Heart right ventricle (tissue), 16 donors: ENCODE results near the gene C1QTNF9B. TPM values are rescaled to one million over a fixed set of nuclear protein-coding genes. Genes with fewer than 3 reads are reported as not detected.

ENCODE experiments used
- ATAC-seq, 8 donors: fragments of 200-7000 bp; cut with Tn5 transposase; one replicate each; pipeline ENCODE4 v1.9.1; 2020; ENCODE audit warnings: mild to moderate bottlenecking in 8 of 8, moderate library complexity in 8 of 8, moderate number of reproducible peaks in 1 of 8
- DNase-seq, 2 donors: peaks; one replicate each; pipeline ENCODE4 v3.0.0-alpha.2; 2020
- H3K27ac ChIP-seq, 10 donors: fragments of 200-600 bp; sonication (generic) in 2 of 10; one replicate each; pipeline versions ENCODE4 v1.5.0 to v1.8.0; 2020 to 2022; ENCODE audit warnings: mild to moderate bottlenecking in 3 of 10
- H3K27me3 ChIP-seq, 7 donors: fragments of 200-600 bp; one replicate each; pipeline ENCODE4 v1.8.0; 2021 to 2022; ENCODE audit warnings: mild to moderate bottlenecking in 2 of 7
- H3K36me3 ChIP-seq, 9 donors: fragments of 200-600 bp; sonication (generic) in 1 of 9; one replicate each; pipeline versions ENCODE4 v1.5.0 to v1.8.0; 2020 to 2022; ENCODE audit warnings: mild to moderate bottlenecking in 2 of 9
- H3K4me1 ChIP-seq, 9 donors: fragments of 200-600 bp; sonication (generic) in 1 of 9; one replicate each; pipeline versions ENCODE4 v1.5.0 to v1.8.0; 2020 to 2022; ENCODE audit warnings: mild to moderate bottlenecking in 4 of 9
- H3K4me3 ChIP-seq, 10 donors: fragments of 200-600 bp; sonication (generic) in 2 of 10; one replicate each; pipeline versions ENCODE4 v1.5.0 to v1.8.0; 2020 to 2022; ENCODE audit warnings: mild to moderate bottlenecking in 7 of 10, moderate library complexity in 2 of 10
- H3K9me3 ChIP-seq, 11 donors: fragments of 200-600 bp in 10 of 11; sonication (generic) in 2 of 11; one replicate each; pipeline versions ENCODE4 v1.5.0 to v1.8.0; 2013 to 2022; ENCODE audit warnings: mild to moderate bottlenecking in 2 of 11, control low read depth in 1 of 11, moderate library complexity in 1 of 11
- CTCF ChIP-seq, 9 donors: fragments of 200-600 bp; sonication (generic) in 2 of 9; IDR thresholded peaks; one replicate each; pipeline versions ENCODE4 v1.5.0 to v1.8.0; 2021 to 2022; ENCODE audit warnings: antibody characterized with exemption in 9 of 9, mild to moderate bottlenecking in 5 of 9, moderate library complexity in 1 of 9
- WGBS, 2 donors: extraction: QIAGEN DNeasy Blood & Tissue Kit; methylation state at CpG; one replicate each; pipeline ENCODE4 v1.1.7; 2013; ENCODE audit warnings: inconsistent platforms in 1 of 2; 5-methylcytosine and 5-hydroxymethylcytosine counted together
- intact Hi-C, 10 donors: fragments of 100-400 bp; cut with DNase I; formaldehyde crosslinking; loops; one replicate each; pipeline versions ENCODE4 v1.11.1 to v1.14.2; 2022
- polyA plus RNA-seq, 2 donors: library from polyadenylated mRNA; stranded (reverse); fragments of 200-250 nt; gene quantifications; one replicate each; pipeline ENCODE4 v1.2.3, GENCODE V29; 2013
- total RNA-seq, 10 donors: library from RNA; stranded (reverse); fragmentation: NEBNext Ultra II Directional in 3 of 10; extraction: Animal tissue kit (Norgen Biotek cat#: 25700) in 3 of 10; gene quantifications; one replicate each; pipeline versions ENCODE4 v1.2.1 to v1.2.4, GENCODE V29; 2021 to 2023
- donor health status: Arrhythmogenic right ventricular cardiomyopathy.
- donor health status: ischemic (EF 13 %, LVEDD 7.1; RV severe dilation, severe dysfunction).
- donor health status: healthy with polysubstance abuse.
- donor health status: DM: no; HTN: yes; CAD: no.
- donor health status: DM: no; HTN: no; CAD: no.
- donor health status: ischemic (EF 25% LVEDD 6.9; RV normal size, moderate dysfunction).
- donor health status: ischemic (EF 25% LVEDD 5.7; RV mildly dilated, moderate dysfunction).
- donor health status: healthy.
- donor health status: DM: yes; HTN: yes; CAD: no.
- donor health status: Ischemic cardiomyopathy.
- donor health status: ischemic (EF 35%, LVEDD 5.7; RV mildly dilated, moderate dysfunction).
- donor health status: nonischemic (EF 11% LVEDD 7.7; RV severe dilation, severe dysfunction).
- donor health status: DM: yes; HTN: yes; CAD: no.
- donor health status: PGD.
- donor health status: ischemic (EF 29% LVEDD 5.4; RV normal size, mild dysfunction).
- donor health status: nonischemic (EF 23%, LVEDD 6.1; RV moderate dilation, normal function).

The C1QTNF9B gene
- total and polyA plus RNA-seq, 12 donors: 0.44 to 3.1 (median 1.4) TPM; not detected in 2

- WGBS, 2 donors: 84 to 91% methylated on average over 2 of the region's 2 CpGs
- H3K4me3 ChIP-seq: no peak overlapping the region
- no peak for TF ChIP-seq CTCF (IDR thresholded peaks at IDR 0.05)
- H3K36me3 ChIP-seq: peaks cover 0 to 12% (median 0%) of the 10 kb centered on the region in 9 donors
- ATAC-seq (no peak), DNase-seq (no peak)
- no peak overlapping the region for H3K27ac ChIP-seq
- intact Hi-C loops: no loop called here
- no peaks in the 10 kb centered on the region for H3K9me3 ChIP-seq
- H3K27me3 ChIP-seq: no peaks in the 10 kb centered on the region
- H3K4me1 ChIP-seq: peaks cover 0 to 7% (median 0%) of the 10 kb centered on the region in 9 donors
Measured at GRCh38 chr13:23848019-23848418, 49.3 kb downstream of the C1QTNF9B start.

GRCh38 chr13:23847497-23847896, 49.8 kb downstream of the C1QTNF9B start:
- Histone ChIP-seq H3K36me3 (peaks cover 0 to 13% (median 0%) of the 10 kb centered on the region in 9 donors), H3K27ac (no peak overlapping the region), H3K4me3 (no peak overlapping the region), H3K27me3 (no peaks in the 10 kb centered on the region), H3K9me3 (no peaks in the 10 kb centered on the region), H3K4me1 (peaks cover 0 to 7% (median 0%) of the 10 kb centered on the region in 9 donors)
- intact Hi-C loops: no loop called here
- no peak for TF ChIP-seq CTCF (IDR thresholded peaks at IDR 0.05)
- DNase-seq (no peak), ATAC-seq (no peak)
- WGBS, 2 donors: 82 to 91% methylated on average over 2 of the region's 2 CpGs

- no peak for TF ChIP-seq CTCF (IDR thresholded peaks at IDR 0.05)
- ATAC-seq: no peak
- Histone ChIP-seq H3K27me3 (no peaks in the 10 kb centered on the region), H3K27ac (no peak overlapping the region), H3K4me1 (peaks cover 0 to 7% (median 0%) of the 10 kb centered on the region in 9 donors), H3K4me3 (no peak overlapping the region), H3K9me3 (no peaks in the 10 kb centered on the region), H3K36me3 (peaks cover 0 to 28% (median 0%) of the 10 kb centered on the region in 9 donors)
- intact Hi-C loops: no loop called here
- DNase-seq: no peak
- WGBS, 2 donors: 91 to 92% methylated on average over 5 of the region's 5 CpGs
Measured at GRCh38 chr13:23845105-23845725, 52.1 kb downstream of the C1QTNF9B start.

DNA sequence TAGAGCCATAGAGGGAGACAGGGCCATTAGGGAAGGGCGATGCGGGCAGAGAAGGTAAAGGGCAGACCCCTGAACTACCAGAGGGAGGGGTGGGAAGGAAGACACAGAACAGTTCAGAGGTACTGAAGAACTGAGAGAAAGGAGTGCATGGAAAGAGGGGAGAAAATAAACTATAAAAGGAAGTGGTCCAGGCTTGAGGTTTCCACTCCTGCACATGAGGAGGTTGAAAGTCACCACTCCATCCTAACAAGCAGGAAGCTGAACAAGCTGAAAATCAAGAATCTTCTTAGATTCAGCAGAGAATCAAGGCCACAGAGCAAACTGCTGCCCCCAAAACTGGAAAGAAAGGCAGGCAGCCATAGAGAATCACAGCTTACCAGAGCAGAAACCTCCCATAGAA, 53.2 kb downstream of the C1QTNF9B start:
- TF ChIP-seq CTCF (IDR thresholded peaks at IDR 0.05): no peak

More for the DNA sequence above, 53.2 kb downstream of the C1QTNF9B start:
- Histone ChIP-seq H3K27ac (no peak overlapping the region), H3K27me3 (no peaks in the 10 kb centered on the region), H3K4me1 (peaks cover 0 to 7% (median 0%) of the 10 kb centered on the region in 9 donors), H3K4me3 (no peak overlapping the region), H3K9me3 (no peaks in the 10 kb centered on the region), H3K36me3 (peaks cover 0 to 33% (median 0%) of the 10 kb centered on the region in 9 donors)
- intact Hi-C loops: no loop called here
- 77 to 97% methylated on average over 2 of the region's 2 CpGs for WGBS, 2 donors
- DNase-seq: no peak
- ATAC-seq: no peak
